GM23338 (cell line): ENCODE data around the gene SIMC1. TPM values are rescaled to one million over a fixed set of nuclear protein-coding genes. Genes with fewer than 3 reads are reported as not detected.

ENCODE experiments used
- ATAC-seq: fragments of 200-7000 bp; cut with Tn5 transposase; 3 replicates; pipeline ENCODE4 v1.9.1; 2020
- DNase-seq: peaks from one replicate; pipeline ENCODE4 v3.0.0-alpha.2; 2015; ENCODE audit warnings: low spot score
- H2AFZ ChIP-seq: fragments of 200-600 bp; sonication (generic); 2 replicates; pipeline ENCODE4 v1.8.0; 2016; ENCODE audit warnings: antibody characterized with exemption, mild to moderate bottlenecking, moderate library complexity
- H3F3A ChIP-seq: fragments of 200-600 bp; sonication (generic); replicated peaks from 2 replicates; pipeline ENCODE4 v1.8.0; 2017; ENCODE audit warnings: antibody characterized with exemption, mixed run types, low read depth
- H3K27ac ChIP-seq: fragments of 200-600 bp; sonication (generic); 2 replicates; pipeline ENCODE4 v1.6.1; 2016; ENCODE audit warnings: low read depth
- H3K27me3 ChIP-seq: fragments of 200-600 bp; sonication (generic); 2 replicates; pipeline ENCODE4 v1.8.0; 2016; ENCODE audit warnings: mild to moderate bottlenecking, mixed run types, moderate library complexity; ENCODE audit not compliant: insufficient read depth
- H3K36me3 ChIP-seq: fragments of 200-600 bp; sonication (generic); 2 replicates; pipeline ENCODE4 v1.8.0; 2016; ENCODE audit warnings: mild to moderate bottlenecking; ENCODE audit not compliant: insufficient read depth
- H3K4me1 ChIP-seq: fragments of 200-600 bp; sonication (generic); 2 replicates; pipeline ENCODE4 v1.8.0; 2016; ENCODE audit warnings: mild to moderate bottlenecking, moderate library complexity; ENCODE audit not compliant: insufficient read depth
- H3K4me2 ChIP-seq: fragments of 200-600 bp; sonication (generic); 2 replicates; pipeline ENCODE4 v1.7.1; 2017; ENCODE audit warnings: mixed run types
- H3K4me3 ChIP-seq: fragments of 200-600 bp; sonication (generic); 2 replicates; pipeline ENCODE4 v1.6.1; 2016; ENCODE audit warnings: mixed run types
- H3K79me2 ChIP-seq: fragments of 200-600 bp; sonication (generic); replicated peaks from 2 replicates; pipeline ENCODE4 v1.8.0; 2017; ENCODE audit warnings: mild to moderate bottlenecking; ENCODE audit not compliant: insufficient read depth
- H3K9me2 ChIP-seq: fragments of 200-600 bp; sonication (generic); 2 replicates; pipeline ENCODE4 v1.8.0; 2017; ENCODE audit not compliant: insufficient read depth
- H4K20me1 ChIP-seq: fragments of 200-600 bp; sonication (generic); replicated peaks from 2 replicates; pipeline ENCODE4 v1.8.0; 2017; ENCODE audit warnings: mild to moderate bottlenecking; ENCODE audit not compliant: insufficient read depth
- H3K27ac Mint-ChIP-seq: 2 replicates; pipeline ENCODE4 v1.8.0; 2020; ENCODE audit warnings: inconsistent platforms, mild to moderate bottlenecking, moderate library complexity, mixed read lengths
- H3K27me3 Mint-ChIP-seq: 3 replicates; pipeline ENCODE4 v1.8.0; 2022; ENCODE audit warnings: low read depth, mild to moderate bottlenecking, moderate library complexity, mixed read lengths, inconsistent platforms; ENCODE audit not compliant: insufficient read depth, poor library complexity
- H3K36me3 Mint-ChIP-seq: 3 replicates; pipeline ENCODE4 v1.8.0; 2021; ENCODE audit warnings: low read depth, mild to moderate bottlenecking, inconsistent platforms, moderate library complexity, mixed read lengths
- H3K4me1 Mint-ChIP-seq: 3 replicates; pipeline ENCODE4 v1.8.0; 2020; ENCODE audit warnings: mild to moderate bottlenecking, inconsistent platforms, mixed read lengths
- H3K4me3 Mint-ChIP-seq: 3 replicates; pipeline ENCODE4 v1.8.0; 2021; ENCODE audit warnings: moderate library complexity, mild to moderate bottlenecking, inconsistent platforms, mixed read lengths
- H3K9me3 Mint-ChIP-seq: 3 replicates; pipeline ENCODE4 v1.8.0; 2020; ENCODE audit warnings: moderate library complexity, mild to moderate bottlenecking, inconsistent platforms, mixed read lengths
- CTCF ChIP-seq, 2 experiments: fragments of 200-600 bp in 1 of 2; sonication (generic) in 1 of 2; conservative IDR thresholded peaks; 2 replicates each; pipeline versions ENCODE4 v1.5.1 to v1.6.1; 2016 to 2017; ENCODE audit warnings: antibody characterized with exemption in 2 of 2, low read depth in 2 of 2, mild to moderate bottlenecking in 2 of 2, moderate library complexity in 1 of 2
- ETS1 ChIP-seq: IDR thresholded peaks from 2 replicates; pipeline ENCODE4 v1.6.1; 2016; ENCODE audit warnings: antibody characterized with exemption
- JUNB ChIP-seq: IDR thresholded peaks from one replicate; pipeline ENCODE4 v1.6.1; 2016; ENCODE audit warnings: antibody characterized with exemption; ENCODE audit not compliant: unreplicated experiment
- NANOG ChIP-seq: IDR thresholded peaks from 2 replicates; pipeline ENCODE4 v1.6.1; 2016; ENCODE audit warnings: antibody characterized with exemption, borderline replicate concordance
- POLR2AphosphoS5 ChIP-seq: IDR thresholded peaks from 2 replicates; pipeline ENCODE4 v1.6.1; 2016; ENCODE audit warnings: antibody characterized with exemption, low read depth
- REST ChIP-seq: IDR thresholded peaks from one replicate; pipeline ENCODE4 v1.6.1; 2018; ENCODE audit warnings: antibody characterized with exemption; ENCODE audit not compliant: unreplicated experiment
- STAT1 ChIP-seq: IDR thresholded peaks from one replicate; pipeline ENCODE4 v1.6.1; 2016; ENCODE audit warnings: antibody characterized with exemption; ENCODE audit not compliant: unreplicated experiment
- ZNF114 ChIP-seq: fragments of 250-450 bp; sonication (Bioruptor Pico); IDR thresholded peaks from 2 replicates; pipeline ENCODE4 v1.5.0; 2020; ENCODE audit warnings: mild to moderate bottlenecking, moderate library complexity
- microRNA counts: library from miRNA; unstranded; fragments of <30 nt; microRNA quantifications from one replicate; lab custom pipeline; 2017
- microRNA-seq: library from miRNA; unstranded; fragments of <30 nt; microRNA quantifications from one replicate; pipeline ENCODE4, GENCODE V29; 2017
- polyA plus RNA-seq: library from polyadenylated mRNA; unstranded; fragments of >200 nt; fragmentation: Nextera tagmentation; extraction: Ambion mirVana; gene quantifications from 2 replicates; pipeline ENCODE4 v1.2.1, GENCODE V29; 2016
- small RNA-seq: library from RNA; depleted of rRNA; stranded (forward); fragments of <200 nt; gene quantifications from one replicate; pipeline ENCODE3, GENCODE V24; 2014; ENCODE audit warnings: low replicate concordance
- total RNA-seq: library from RNA; depleted of rRNA; stranded (reverse); fragments of >200 nt; shearing (Covaris generic); gene quantifications from 2 replicates; pipeline ENCODE4 v1.2.3, GENCODE V29; 2014; rRNA removed

Gene SIMC1
- total and polyA plus RNA-seq, 2 experiments from 2014 or later: 9.4 to 14.6 TPM

GRCh38 chr5:176394881-176395675 is 156.9 kb downstream of the SIMC1 start:
- DNase-seq (no peak), ATAC-seq (no peak)
- no peaks in the 10 kb centered on the region for H3K4me1 ChIP-seq
- H3K4me3 ChIP-seq: no peak overlapping the region
- Mint-ChIP-seq H3K27ac (0 out of 2 replicates have a peak overlapping the region, but pooled peaks have one; percentile 38), H3K27me3 (peaks cover 9% of the 10 kb centered on the region), H3K9me3 (no peaks in the 10 kb centered on the region), H3K4me1 (peaks cover 4% of the 10 kb centered on the region; the same call in 1 of the 3 replicates), H3K36me3 (peaks cover 10% of the 10 kb centered on the region; the same call in 2 of the 3 replicates), H3K4me3 (no peak overlapping the region)
- no peaks in the 10 kb centered on the region for H3K9me2 ChIP-seq
- no peak for TF ChIP-seq JUNB
- TF ChIP-seq POLR2AphosphoS5: no peak
- TF ChIP-seq REST: no peak
- TF ChIP-seq STAT1: no peak
- no peak for TF ChIP-seq NANOG
- TF ChIP-seq ZNF114 (CRISPR knock-in tag): no peak
- no peak for TF ChIP-seq CTCF (conservative IDR thresholded peaks at IDR 0.05; ENCODE audit: low read depth in 2 of 2)
- no peak for TF ChIP-seq ETS1
- H4K20me1 ChIP-seq: no peaks in the 10 kb centered on the region
- no peak overlapping the region for H2AFZ ChIP-seq
- no peaks in the 10 kb centered on the region for H3F3A ChIP-seq
- no peak overlapping the region for H3K27ac ChIP-seq
- H3K27me3 ChIP-seq: no peaks in the 10 kb centered on the region
- no peaks in the 10 kb centered on the region for H3K36me3 ChIP-seq
- H3K79me2 ChIP-seq: no peaks in the 10 kb centered on the region
- H3K4me2 ChIP-seq: no peak overlapping the region

MicroRNA genes within 50 kb of the gene (microRNA counts, 767-probe panel; counts per million panel counts)
- microRNA hsa-miR-1271-5p (lab: Ali Mortazavi, UCI): not detected

Small RNAs within 50 kb of the gene (microRNA-seq; reads per million reads assigned to microRNA genes)
- gene MIR1271: 1.8 reads per million

Small RNAs within 50 kb of the gene (small RNA-seq; reads per million reads assigned to genes)
- gene MIR1271: 0.30 reads per million, percentile 12 among the genes with 10 or more reads in this experiment

Other genes starting within 250 kb of the SIMC1 start
- gene KIAA1191, start 123.3 kb downstream of the SIMC1 start, total RNA-seq: 87.2 and 87.4 TPM in 2 replicates
- 52.3 and 53.7 TPM in 2 replicates for gene KIAA1191, start 123.3 kb downstream of the SIMC1 start, polyA plus RNA-seq
- 6.7 and 7.9 TPM in 2 replicates for gene ARL10, start 127.1 kb downstream of the SIMC1 start, total RNA-seq
- gene ARL10, start 127.1 kb downstream of the SIMC1 start, polyA plus RNA-seq: 2.0 and 2.5 TPM in 2 replicates
- gene NOP16, start 150.2 kb downstream of the SIMC1 start, total RNA-seq: 43.4 and 44.3 TPM in 2 replicates
- gene NOP16, start 150.2 kb downstream of the SIMC1 start, polyA plus RNA-seq: 181 and 193 TPM in 2 replicates
- gene HIGD2A, start 150.3 kb downstream of the SIMC1 start, total RNA-seq: 50.1 and 67.7 TPM in 2 replicates
- gene HIGD2A, start 150.3 kb downstream of the SIMC1 start, polyA plus RNA-seq: 194 and 206 TPM in 2 replicates
- 34.0 and 41.4 TPM in 2 replicates for gene CLTB, start 178.1 kb downstream of the SIMC1 start, total RNA-seq
- 26.8 and 30.1 TPM in 2 replicates for gene CLTB, start 178.1 kb downstream of the SIMC1 start, polyA plus RNA-seq
- 32.8 and 34.6 TPM in 2 replicates for gene FAF2, start 210.0 kb downstream of the SIMC1 start, total RNA-seq
- 36.4 and 37.6 TPM in 2 replicates for gene FAF2, start 210.0 kb downstream of the SIMC1 start, polyA plus RNA-seq